ENCODE measurements around the gene OR10G7. TPM values are rescaled to one million over a fixed set of nuclear protein-coding genes. Genes with fewer than 3 reads are reported as not detected.
"Not testable (repeated sequence)": the region's sequence is repeated elsewhere in the genome, so short reads cannot be mapped to it uniquely, and the experiment has no call there.

OR10G7 gene
- total and polyA plus RNA-seq, 2 experiments from 2014 or later, result not detected

- no peak overlapping the region for H3K27ac ChIP-seq
- H3K4me1 ChIP-seq (ENCODE audit: low read depth), result no peaks in the 10 kb centered on the region
- TF ChIP-seq CTCF (IDR thresholded peaks at IDR 0.05; ENCODE audit: low read depth, low read length), result no peak
- no peaks in the 10 kb centered on the region for H3K36me3 ChIP-seq
- H3K4me3 ChIP-seq, result no peak overlapping the region
- H3K9me3 ChIP-seq (ENCODE audit: low read depth), result no peaks in the 10 kb centered on the region
- no peaks in the 10 kb centered on the region for H3K27me3 ChIP-seq
- DNase-seq (ENCODE audit: low read depth in 1 of 2, low spot score in 1 of 2), result no peak
These were observed 1.6 kb downstream of the OR10G7 start for GRCh38 chr11:124039557-124039956.

GRCh38 chr11:124036666-124037065 is 4.5 kb downstream of the OR10G7 start:
- Histone ChIP-seq H3K36me3 (no peaks in the 10 kb centered on the region), H3K4me1 (ENCODE audit: low read depth) (no peaks in the 10 kb centered on the region), H3K4me3 (no peak overlapping the region), H3K27me3 (no peaks in the 10 kb centered on the region), H3K27ac (no peak overlapping the region), H3K9me3 (ENCODE audit: low read depth) (no peaks in the 10 kb centered on the region)
- no peak for TF ChIP-seq CTCF (IDR thresholded peaks at IDR 0.05; ENCODE audit: low read depth, low read length)
- no peak for DNase-seq (ENCODE audit: low read depth in 1 of 2, low spot score in 1 of 2)

GRCh38 chr11:124026498-124026897 is 14.6 kb downstream of the OR10G7 start, which contains the start of gene OR10G8:
Gene OR10G8, plus strand, starts transcription at chr11:124026798. Its CDS starts 2,825 bp downstream, at chr11:124029623.
- no peak for TF ChIP-seq CTCF (IDR thresholded peaks at IDR 0.05; ENCODE audit: low read depth, low read length)
- no peak for DNase-seq (ENCODE audit: low read depth in 1 of 2, low spot score in 1 of 2)
- Histone ChIP-seq H3K27me3 (no peaks in the 10 kb centered on the region), H3K9me3 (ENCODE audit: low read depth) (no peaks in the 10 kb centered on the region), H3K36me3 (no peaks in the 10 kb centered on the region), H3K27ac (no peak within 1 kb of the TSS), H3K4me1 (ENCODE audit: low read depth) (no peaks in the 10 kb centered on the region), H3K4me3 (no peak within 1 kb of the TSS)

DNA sequence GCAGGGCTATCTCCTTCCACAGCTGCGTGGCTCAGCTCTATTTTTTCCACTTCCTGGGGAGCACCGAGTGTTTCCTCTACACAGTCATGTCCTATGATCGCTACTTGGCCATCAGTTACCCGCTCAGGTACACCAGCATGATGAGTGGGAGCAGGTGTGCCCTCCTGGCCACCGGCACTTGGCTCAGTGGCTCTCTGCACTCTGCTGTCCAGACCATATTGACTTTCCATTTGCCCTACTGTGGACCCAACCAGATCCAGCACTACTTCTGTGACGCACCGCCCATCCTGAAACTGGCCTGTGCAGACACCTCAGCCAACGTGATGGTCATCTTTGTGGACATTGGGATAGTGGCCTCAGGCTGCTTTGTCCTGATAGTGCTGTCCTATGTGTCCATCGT is 25.3 kb downstream of the OR10G7 start:
- H3K9me3 ChIP-seq (ENCODE audit: low read depth); DNase-seq (ENCODE audit: low read depth in 1 of 2, low spot score in 1 of 2); H3K27me3 ChIP-seq; H3K4me3 ChIP-seq; H3K36me3 ChIP-seq; H3K4me1 ChIP-seq (ENCODE audit: low read depth); H3K27ac ChIP-seq: not testable (repeated sequence)

DNA sequence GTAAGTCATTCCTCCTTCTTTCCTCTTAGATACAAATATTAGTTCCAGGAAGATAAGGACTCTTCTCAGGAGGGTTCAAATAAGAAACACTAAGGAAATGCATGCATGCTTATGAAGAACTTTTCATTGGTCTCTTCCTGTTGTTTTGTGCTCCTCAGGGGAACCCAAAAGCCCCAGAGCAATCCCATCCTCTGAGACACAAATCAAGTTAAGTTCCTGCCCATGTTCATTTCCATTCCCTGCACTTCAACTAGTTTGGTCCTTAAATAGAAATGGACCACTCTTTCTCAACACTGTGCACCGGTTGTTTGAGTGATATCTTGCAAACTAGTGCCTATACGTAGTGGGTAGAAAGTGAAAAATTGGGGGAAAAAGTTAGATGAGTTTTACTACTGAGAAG is 28.4 kb downstream of the OR10G7 start, which contains the start of gene OR10G4:
Gene OR10G4, plus strand, starts transcription at position 301 of the 400 bp plus-strand sequence. CDS start 2,578 bp downstream, outside the sequence.
- no peaks in the 10 kb centered on the region for H3K36me3 ChIP-seq
- no peaks in the 10 kb centered on the region for H3K4me1 ChIP-seq (ENCODE audit: low read depth)
- H3K27me3 ChIP-seq, result no peaks in the 10 kb centered on the region
- DNase-seq (ENCODE audit: low read depth in 1 of 2, low spot score in 1 of 2), result no peak
- no peak within 1 kb of the TSS for H3K4me3 ChIP-seq
- no peak for TF ChIP-seq CTCF (IDR thresholded peaks at IDR 0.05; ENCODE audit: low read depth, low read length)
- H3K27ac ChIP-seq, result no peak within 1 kb of the TSS
- no peaks in the 10 kb centered on the region for H3K9me3 ChIP-seq (ENCODE audit: low read depth)

GRCh38 chr11:123995119-123995518 is 46.0 kb downstream of the OR10G7 start, which contains the start of gene OR10G6:
Gene OR10G6, minus strand, starts transcription at chr11:123995161. Its CDS starts 0 bp downstream, at chr11:123995161.
- H3K36me3 ChIP-seq, result no peaks in the 10 kb centered on the region
- no peak within 1 kb of the TSS for H3K27ac ChIP-seq
- no peaks in the 10 kb centered on the region for H3K9me3 ChIP-seq (ENCODE audit: low read depth)
- DNase-seq (ENCODE audit: low read depth in 1 of 2, low spot score in 1 of 2), result no peak
- TF ChIP-seq CTCF (IDR thresholded peaks at IDR 0.05; ENCODE audit: low read depth, low read length), result no peak
- H3K4me3 ChIP-seq, result no peak within 1 kb of the TSS
- H3K27me3 ChIP-seq, result no peaks in the 10 kb centered on the region
- H3K4me1 ChIP-seq (ENCODE audit: low read depth), result peaks cover 11% of the 10 kb centered on the region

Other genes starting within 250 kb of the OR10G7 start
- not detected in 2 replicates for gene OR6M1, start 235.0 kb downstream of the OR10G7 start, total RNA-seq
- gene OR6M1, start 235.0 kb downstream of the OR10G7 start, polyA plus RNA-seq, result not detected in 2 replicates
- not detected in 2 replicates for gene TMEM225, start 155.7 kb downstream of the OR10G7 start, total RNA-seq
- gene TMEM225, start 155.7 kb downstream of the OR10G7 start, polyA plus RNA-seq, result not detected in 2 replicates
- gene OR8D4, start 139.2 kb downstream of the OR10G7 start, total RNA-seq, result not detected in 2 replicates
- not detected in 2 replicates for gene OR8D4, start 139.2 kb downstream of the OR10G7 start, polyA plus RNA-seq
- 0.15 TPM in 1 of 2 replicates, not detected in the other for gene OR4D5, start 101.7 kb downstream of the OR10G7 start, total RNA-seq
- gene OR4D5, start 101.7 kb downstream of the OR10G7 start, polyA plus RNA-seq, result not detected in 2 replicates
- not detected in 2 replicates for gene OR6T1, start 97.5 kb downstream of the OR10G7 start, total RNA-seq
- gene OR6T1, start 97.5 kb downstream of the OR10G7 start, polyA plus RNA-seq, result not detected in 2 replicates
- gene OR10S1, start 63.5 kb downstream of the OR10G7 start, total RNA-seq, result not detected in 2 replicates
- gene OR10S1, start 63.5 kb downstream of the OR10G7 start, polyA plus RNA-seq, result not detected in 2 replicates
- gene OR10G6, start 46.2 kb downstream of the OR10G7 start, total RNA-seq, result not detected in 2 replicates
- gene OR10G6, start 46.2 kb downstream of the OR10G7 start, polyA plus RNA-seq, result not detected in 2 replicates
- not detected in 2 replicates for gene OR10G4, start 28.3 kb downstream of the OR10G7 start, total RNA-seq
- gene OR10G4, start 28.3 kb downstream of the OR10G7 start, polyA plus RNA-seq, result not detected in 2 replicates
- gene OR10G9, start 18.3 kb downstream of the OR10G7 start, total RNA-seq, result not detected in 2 replicates
- not detected in 2 replicates for gene OR10G9, start 18.3 kb downstream of the OR10G7 start, polyA plus RNA-seq
- gene OR10G8, start 14.5 kb downstream of the OR10G7 start, total RNA-seq, result not detected in 2 replicates
- not detected in 2 replicates for gene OR10G8, start 14.5 kb downstream of the OR10G7 start, polyA plus RNA-seq
- 20.8 and 28.9 TPM in 2 replicates for gene VWA5A, start 74.1 kb upstream of the OR10G7 start, total RNA-seq
- gene VWA5A, start 74.1 kb upstream of the OR10G7 start, polyA plus RNA-seq, result 34.1 and 37.6 TPM in 2 replicates
- gene OR10D3, start 142.0 kb upstream of the OR10G7 start, total RNA-seq, result not detected in 2 replicates
- gene OR10D3, start 142.0 kb upstream of the OR10G7 start, polyA plus RNA-seq, result not detected in 2 replicates
- not detected in 2 replicates for gene OR8G1, start 199.8 kb upstream of the OR10G7 start, total RNA-seq
- gene OR8G1, start 199.8 kb upstream of the OR10G7 start, polyA plus RNA-seq, result not detected in 2 replicates
- not detected in 2 replicates for gene OR8G5, start 215.1 kb upstream of the OR10G7 start, total RNA-seq
- not detected in 2 replicates for gene OR8G5, start 215.1 kb upstream of the OR10G7 start, polyA plus RNA-seq

Measured in cardiac muscle cell (in vitro differentiated cells and primary cell).